HEK293 (cell line): Measurements from ENCODE around the gene STUB1.

Experiments used
- CTCF ChIA-PET: fragments of 350-600 bp; formaldehyde crosslinking; extraction: SDS; loops from one replicate; lab custom pipeline; 2021; ENCODE audit warnings: antibody characterized with exemption; lab: Yijun Ruan, JAX
- POLR2A ChIA-PET: fragments of 300-600 bp; formaldehyde crosslinking; extraction: SDS; loops from one replicate; lab custom pipeline; 2020; ENCODE audit warnings: antibody characterized with exemption, inconsistent platforms; lab: Yijun Ruan, JAX
- H3K27ac ChIP-seq: fragments of 200-500 bp; sonication (Bioruptor generic); 2 replicates; pipeline ENCODE4 v1.5.1; 2014; ENCODE audit warnings: low read depth, low read length, control low read depth, inconsistent platforms; ENCODE audit errors: extremely low read depth
- H3K36me3 ChIP-seq, 2 experiments: fragments of 200-500 bp in 1 of 2; sonication (Bioruptor generic) in 1 of 2; 1 replicate in 1 of 2; 2 replicates in 1 of 2; pipeline ENCODE4 v1.5.1; 2014 to 2017; ENCODE audit warnings: inconsistent platforms in 2 of 2, low read length in 2 of 2; ENCODE audit not compliant: control insufficient read depth in 2 of 2, insufficient read depth in 1 of 2
- H3K4me1 ChIP-seq: fragments of 200-500 bp; sonication (Bioruptor generic); 2 replicates; pipeline ENCODE4 v1.5.1; 2014; ENCODE audit warnings: mild to moderate bottlenecking, low read length, inconsistent platforms; ENCODE audit not compliant: control insufficient read depth, insufficient read depth
- H3K4me3 ChIP-seq: 2 replicates; pipeline ENCODE4 v1.5.1; 2011; ENCODE audit warnings: low read depth, mild to moderate bottlenecking, control low read depth, low read length, moderate library complexity
- H3K9me3 ChIP-seq: fragments of 200-500 bp; sonication (Bioruptor generic); 2 replicates; pipeline ENCODE4 v1.5.1; 2014; ENCODE audit warnings: low read depth, low read length, inconsistent platforms; ENCODE audit not compliant: control insufficient read depth, insufficient read depth
- BCL11B ChIP-seq: fragments of 450-650 bp; formaldehyde crosslinking; IDR thresholded peaks from 2 replicates; pipeline ENCODE4 v1.5.1; 2016; ENCODE audit warnings: low read depth, missing biosample characterization, missing genetic modification characterization
- KLF10 ChIP-seq: fragments of 450-650 bp; IDR thresholded peaks from 2 replicates; pipeline ENCODE4 v1.5.1; 2018; ENCODE audit warnings: missing biosample characterization, mild to moderate bottlenecking, missing genetic modification characterization
- KLF8 ChIP-seq: fragments of 450-650 bp; formaldehyde crosslinking; IDR thresholded peaks from 2 replicates; pipeline ENCODE4 v1.5.1; 2016; ENCODE audit warnings: missing biosample characterization, missing genetic modification characterization
- SP2 ChIP-seq: fragments of 450-650 bp; formaldehyde crosslinking; IDR thresholded peaks from 2 replicates; pipeline ENCODE4 v1.5.1; 2016; ENCODE audit warnings: missing biosample characterization, missing genetic modification characterization
- SP3 ChIP-seq: fragments of 450-650 bp; formaldehyde crosslinking; IDR thresholded peaks from 2 replicates; pipeline ENCODE4 v1.5.1; 2016; ENCODE audit warnings: missing biosample characterization, missing genetic modification characterization
- YY1 ChIP-seq: fragments of 450-650 bp; formaldehyde crosslinking; IDR thresholded peaks from 2 replicates; pipeline ENCODE4 v1.5.1; 2018; ENCODE audit warnings: missing biosample characterization, missing genetic modification characterization
- ZBTB17 ChIP-seq: fragments of 450-650 bp; formaldehyde crosslinking; IDR thresholded peaks from 2 replicates; pipeline ENCODE4 v1.5.1; 2016; ENCODE audit warnings: missing biosample characterization, missing genetic modification characterization
- ZBTB21 ChIP-seq: fragments of 450-650 bp; formaldehyde crosslinking; IDR thresholded peaks from 2 replicates; pipeline ENCODE4 v1.5.1; 2017; ENCODE audit warnings: missing biosample characterization, missing genetic modification characterization
- ZBTB48 ChIP-seq: fragments of 450-650 bp; formaldehyde crosslinking; IDR thresholded peaks from 2 replicates; pipeline ENCODE4 v1.5.1; 2016; ENCODE audit warnings: missing biosample characterization, missing genetic modification characterization
- ZBTB7A ChIP-seq: fragments of 450-650 bp; formaldehyde crosslinking; IDR thresholded peaks from 2 replicates; pipeline ENCODE4 v1.5.1; 2016; ENCODE audit warnings: low read depth, missing biosample characterization, missing genetic modification characterization
- ZNF114 ChIP-seq: fragments of 450-650 bp; formaldehyde crosslinking; IDR thresholded peaks from 2 replicates; pipeline ENCODE4 v1.5.0; 2017; ENCODE audit warnings: missing biosample characterization, missing genetic modification characterization
- ZNF169 ChIP-seq: fragments of 450-650 bp; formaldehyde crosslinking; IDR thresholded peaks from 2 replicates; pipeline ENCODE4 v1.5.1; 2016; ENCODE audit warnings: missing biosample characterization, missing genetic modification characterization
- ZNF221 ChIP-seq: fragments of 450-650 bp; formaldehyde crosslinking; IDR thresholded peaks from 2 replicates; pipeline ENCODE4 v1.5.1; 2017; ENCODE audit warnings: missing biosample characterization, missing genetic modification characterization, borderline replicate concordance
- ZNF23 ChIP-seq: fragments of 450-650 bp; formaldehyde crosslinking; IDR thresholded peaks from 2 replicates; pipeline ENCODE4 v1.5.1; 2016; ENCODE audit warnings: missing biosample characterization, missing genetic modification characterization, borderline replicate concordance
- ZNF274 ChIP-seq, 2 experiments: fragments of 200-500 bp in 1 of 2; fragments of 450-650 bp in 1 of 2; sonication (Bioruptor generic) in 1 of 2; formaldehyde crosslinking in 1 of 2; IDR thresholded peaks; 2 replicates each; pipeline versions ENCODE4 v1.5.1 to v1.6.1; 2014 to 2016; ENCODE audit warnings: borderline replicate concordance in 1 of 2, inconsistent platforms in 1 of 2, low read length in 1 of 2, missing biosample characterization in 1 of 2, missing genetic modification characterization in 1 of 2
- ZNF561 ChIP-seq: fragments of 450-650 bp; IDR thresholded peaks from 2 replicates; pipeline ENCODE4 v1.5.1; 2018; ENCODE audit warnings: missing biosample characterization, missing genetic modification characterization, borderline replicate concordance
- ZNF629 ChIP-seq: fragments of 450-650 bp; formaldehyde crosslinking; IDR thresholded peaks from 2 replicates; pipeline ENCODE4 v1.5.1; 2017; ENCODE audit warnings: missing biosample characterization, missing genetic modification characterization
- ZNF660 ChIP-seq: fragments of 450-650 bp; IDR thresholded peaks from 2 replicates; pipeline ENCODE4 v1.5.1; 2018; ENCODE audit warnings: missing biosample characterization, mild to moderate bottlenecking, missing genetic modification characterization
- ZSCAN30 ChIP-seq: fragments of 450-650 bp; IDR thresholded peaks from 2 replicates; pipeline ENCODE4 v1.5.1; 2018; ENCODE audit warnings: missing biosample characterization, mild to moderate bottlenecking, missing genetic modification characterization, moderate library complexity
- TF ChIP-seq, protein P1 (sequence below): fragments of 450-650 bp; IDR thresholded peaks from 2 replicates; pipeline ENCODE4 v1.5.1; 2018; ENCODE audit warnings: missing biosample characterization, mild to moderate bottlenecking, missing genetic modification characterization
- TF ChIP-seq, protein P2 (sequence below): fragments of 450-650 bp; formaldehyde crosslinking; IDR thresholded peaks from 2 replicates; pipeline ENCODE4 v1.5.1; 2016; ENCODE audit warnings: missing biosample characterization, missing genetic modification characterization
- TF ChIP-seq, protein P3 (sequence below): fragments of 450-650 bp; formaldehyde crosslinking; IDR thresholded peaks from 2 replicates; pipeline ENCODE4 v1.5.1; 2017; ENCODE audit warnings: missing biosample characterization, missing genetic modification characterization
- TF ChIP-seq, protein P4 (sequence below): sonication (generic); formaldehyde crosslinking; IDR thresholded peaks from 2 replicates; pipeline ENCODE4 v1.8.1; 2022; ENCODE audit warnings: mild to moderate bottlenecking, moderate library complexity, missing genetic modification reagents
- TF ChIP-seq, protein P5 (sequence below): fragments of 450-650 bp; formaldehyde crosslinking; IDR thresholded peaks from 2 replicates; pipeline ENCODE4 v1.5.1; 2017; ENCODE audit warnings: missing biosample characterization, missing genetic modification characterization
- TF ChIP-seq, protein P6 (sequence below): fragments of 450-650 bp; formaldehyde crosslinking; IDR thresholded peaks from 2 replicates; pipeline ENCODE4 v1.5.1; 2016; ENCODE audit warnings: missing biosample characterization, missing genetic modification characterization

STUB1 gene

DNA sequence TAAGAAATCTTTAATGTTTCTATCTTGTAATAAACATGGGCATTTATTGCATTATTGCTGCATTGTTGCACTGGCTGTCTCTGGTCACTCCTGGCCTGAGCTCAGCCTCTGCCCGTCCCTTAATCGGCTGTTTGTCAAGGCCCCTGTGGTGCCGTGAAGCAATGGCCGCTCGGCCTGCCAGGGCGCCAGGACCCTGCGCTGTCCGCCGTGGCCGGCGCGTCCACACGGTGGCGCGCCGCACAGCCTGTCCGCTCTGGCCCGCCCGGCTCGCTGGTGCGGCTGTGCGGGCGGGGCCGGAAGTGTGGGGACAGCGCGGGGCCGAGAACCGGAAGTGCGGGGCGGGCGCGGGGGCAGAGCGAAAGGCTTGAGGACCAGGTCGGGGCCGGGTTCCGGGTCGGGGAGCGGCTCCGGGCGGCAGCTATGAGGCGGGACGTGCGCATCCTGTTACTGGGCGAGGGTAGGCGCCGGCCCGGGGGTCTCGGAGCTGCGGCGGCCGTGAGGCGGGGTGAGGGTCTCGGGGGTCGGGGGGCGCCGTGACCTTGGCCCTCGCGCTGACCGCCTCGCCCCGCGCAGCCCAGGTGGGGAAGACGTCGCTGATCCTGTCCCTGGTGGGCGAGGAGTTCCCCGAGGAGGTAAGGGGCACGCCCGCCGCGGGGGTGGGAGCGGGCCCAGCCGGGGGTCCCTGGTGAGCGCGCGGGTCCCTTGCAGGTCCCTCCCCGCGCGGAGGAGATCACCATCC is 12.3 kb upstream of the STUB1 start, which contains the start of gene RHOT2:
TSS of gene RHOT2 (plus strand) at position 353 of the 739 bp plus-strand sequence. CDS start at position 421, 68 bp downstream.
- Histone ChIP-seq H3K9me3 (no peaks in the 10 kb centered on the region), H3K36me3 (peaks cover 0 to 60% of the 10 kb centered on the region in 2 experiments; a peak in 2 of 3 replicates), H3K4me1 (no peaks in the 10 kb centered on the region), H3K27ac (peak within 1 kb of the TSS; percentile 92), H3K4me3 (peak within 1 kb of the TSS; percentile 90)
- POLR2A ChIA-PET, result interaction anchor here (0.8 to 6.7 kb wide), 6 partner anchors 9 to 96 kb away, joined by 3 to 57 read pairs (median 6); partner anchors contain the start of genes JMJD8, RHBDL1, STUB1 and WDR90
- CTCF ChIA-PET, result interaction anchor here (0.7 to 1.8 kb wide), 6 partner anchors 9 to 91 kb away, joined by 3 to 7 read pairs (median 4); no protein-coding TSS in a partner anchor
- TF ChIP-seq ZNF114, result no peak
- TF ChIP-seq, protein P1, sequence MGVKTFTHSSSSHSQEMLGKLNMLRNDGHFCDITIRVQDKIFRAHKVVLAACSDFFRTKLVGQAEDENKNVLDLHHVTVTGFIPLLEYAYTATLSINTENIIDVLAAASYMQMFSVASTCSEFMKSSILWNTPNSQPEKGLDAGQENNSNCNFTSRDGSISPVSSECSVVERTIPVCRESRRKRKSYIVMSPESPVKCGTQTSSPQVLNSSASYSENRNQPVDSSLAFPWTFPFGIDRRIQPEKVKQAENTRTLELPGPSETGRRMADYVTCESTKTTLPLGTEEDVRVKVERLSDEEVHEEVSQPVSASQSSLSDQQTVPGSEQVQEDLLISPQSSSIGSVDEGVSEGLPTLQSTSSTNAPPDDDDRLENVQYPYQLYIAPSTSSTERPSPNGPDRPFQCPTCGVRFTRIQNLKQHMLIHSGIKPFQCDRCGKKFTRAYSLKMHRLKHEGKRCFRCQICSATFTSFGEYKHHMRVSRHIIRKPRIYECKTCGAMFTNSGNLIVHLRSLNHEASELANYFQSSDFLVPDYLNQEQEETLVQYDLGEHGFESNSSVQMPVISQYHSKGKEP (tag by site-specific recombination), result peak; percentile 77
- peak; percentile 36; the same call in 1 of the 2 replicates for TF ChIP-seq KLF8 (tag by site-specific recombination)
- TF ChIP-seq ZNF629, result 0 out of 2 replicates have a peak, but pooled peaks have one; percentile 39
- no peak for TF ChIP-seq ZBTB21 (tag by site-specific recombination)
- peak; percentile 83 for TF ChIP-seq SP2 (tag by site-specific recombination)
- TF ChIP-seq, protein P2, sequence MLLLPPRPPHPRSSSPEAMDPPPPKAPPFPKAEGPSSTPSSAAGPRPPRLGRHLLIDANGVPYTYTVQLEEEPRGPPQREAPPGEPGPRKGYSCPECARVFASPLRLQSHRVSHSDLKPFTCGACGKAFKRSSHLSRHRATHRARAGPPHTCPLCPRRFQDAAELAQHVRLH, result peak; percentile 99
- TF ChIP-seq BCL11B (tag by site-specific recombination), result peak; percentile 41; the same call in 1 of the 2 replicates
- TF ChIP-seq YY1 (tag by site-specific recombination), result peak; percentile 91
- TF ChIP-seq, protein P3, sequence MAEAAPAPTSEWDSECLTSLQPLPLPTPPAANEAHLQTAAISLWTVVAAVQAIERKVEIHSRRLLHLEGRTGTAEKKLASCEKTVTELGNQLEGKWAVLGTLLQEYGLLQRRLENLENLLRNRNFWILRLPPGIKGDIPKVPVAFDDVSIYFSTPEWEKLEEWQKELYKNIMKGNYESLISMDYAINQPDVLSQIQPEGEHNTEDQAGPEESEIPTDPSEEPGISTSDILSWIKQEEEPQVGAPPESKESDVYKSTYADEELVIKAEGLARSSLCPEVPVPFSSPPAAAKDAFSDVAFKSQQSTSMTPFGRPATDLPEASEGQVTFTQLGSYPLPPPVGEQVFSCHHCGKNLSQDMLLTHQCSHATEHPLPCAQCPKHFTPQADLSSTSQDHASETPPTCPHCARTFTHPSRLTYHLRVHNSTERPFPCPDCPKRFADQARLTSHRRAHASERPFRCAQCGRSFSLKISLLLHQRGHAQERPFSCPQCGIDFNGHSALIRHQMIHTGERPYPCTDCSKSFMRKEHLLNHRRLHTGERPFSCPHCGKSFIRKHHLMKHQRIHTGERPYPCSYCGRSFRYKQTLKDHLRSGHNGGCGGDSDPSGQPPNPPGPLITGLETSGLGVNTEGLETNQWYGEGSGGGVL, result 0 out of 2 replicates have a peak, but pooled peaks have one; percentile 6
- TF ChIP-seq ZBTB17, result no peak
- TF ChIP-seq KLF10 (tag by site-specific recombination), result peak; percentile 79
- TF ChIP-seq ZNF660 (tag by site-specific recombination), result peak; percentile 99
- TF ChIP-seq, protein P4, sequence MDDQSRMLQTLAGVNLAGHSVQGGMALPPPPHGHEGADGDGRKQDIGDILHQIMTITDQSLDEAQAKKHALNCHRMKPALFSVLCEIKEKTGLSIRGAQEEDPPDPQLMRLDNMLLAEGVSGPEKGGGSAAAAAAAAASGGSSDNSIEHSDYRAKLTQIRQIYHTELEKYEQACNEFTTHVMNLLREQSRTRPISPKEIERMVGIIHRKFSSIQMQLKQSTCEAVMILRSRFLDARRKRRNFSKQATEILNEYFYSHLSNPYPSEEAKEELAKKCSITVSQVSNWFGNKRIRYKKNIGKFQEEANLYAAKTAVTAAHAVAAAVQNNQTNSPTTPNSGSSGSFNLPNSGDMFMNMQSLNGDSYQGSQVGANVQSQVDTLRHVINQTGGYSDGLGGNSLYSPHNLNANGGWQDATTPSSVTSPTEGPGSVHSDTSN (CRISPR knock-in tag), result peak; percentile 73; the same call in 1 of the 2 replicates
- peak; percentile 63; the same call in 1 of the 2 replicates for TF ChIP-seq ZBTB48 (tag by site-specific recombination)
- no peak for TF ChIP-seq ZNF23 (tag by site-specific recombination)
- TF ChIP-seq, protein P5, sequence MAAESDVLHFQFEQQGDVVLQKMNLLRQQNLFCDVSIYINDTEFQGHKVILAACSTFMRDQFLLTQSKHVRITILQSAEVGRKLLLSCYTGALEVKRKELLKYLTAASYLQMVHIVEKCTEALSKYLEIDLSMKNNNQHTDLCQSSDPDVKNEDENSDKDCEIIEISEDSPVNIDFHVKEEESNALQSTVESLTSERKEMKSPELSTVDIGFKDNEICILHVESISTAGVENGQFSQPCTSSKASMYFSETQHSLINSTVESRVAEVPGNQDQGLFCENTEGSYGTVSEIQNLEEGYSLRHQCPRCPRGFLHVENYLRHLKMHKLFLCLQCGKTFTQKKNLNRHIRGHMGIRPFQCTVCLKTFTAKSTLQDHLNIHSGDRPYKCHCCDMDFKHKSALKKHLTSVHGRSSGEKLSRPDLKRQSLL (tag by site-specific recombination), result peak; percentile 28; the same call in 1 of the 2 replicates
- peak; percentile 97 for TF ChIP-seq ZSCAN30
- TF ChIP-seq ZNF221 (tag by site-specific recombination), result no peak; the same call in 1 of the 2 replicates
- no peak for TF ChIP-seq ZNF274 (IDR thresholded peaks at IDR 0.05; ENCODE audit: low read length)
- no peak for TF ChIP-seq ZNF274 (tag by site-specific recombination; IDR thresholded peaks at IDR 0.05; ENCODE audit: borderline replicate concordance)
- TF ChIP-seq, protein P6, sequence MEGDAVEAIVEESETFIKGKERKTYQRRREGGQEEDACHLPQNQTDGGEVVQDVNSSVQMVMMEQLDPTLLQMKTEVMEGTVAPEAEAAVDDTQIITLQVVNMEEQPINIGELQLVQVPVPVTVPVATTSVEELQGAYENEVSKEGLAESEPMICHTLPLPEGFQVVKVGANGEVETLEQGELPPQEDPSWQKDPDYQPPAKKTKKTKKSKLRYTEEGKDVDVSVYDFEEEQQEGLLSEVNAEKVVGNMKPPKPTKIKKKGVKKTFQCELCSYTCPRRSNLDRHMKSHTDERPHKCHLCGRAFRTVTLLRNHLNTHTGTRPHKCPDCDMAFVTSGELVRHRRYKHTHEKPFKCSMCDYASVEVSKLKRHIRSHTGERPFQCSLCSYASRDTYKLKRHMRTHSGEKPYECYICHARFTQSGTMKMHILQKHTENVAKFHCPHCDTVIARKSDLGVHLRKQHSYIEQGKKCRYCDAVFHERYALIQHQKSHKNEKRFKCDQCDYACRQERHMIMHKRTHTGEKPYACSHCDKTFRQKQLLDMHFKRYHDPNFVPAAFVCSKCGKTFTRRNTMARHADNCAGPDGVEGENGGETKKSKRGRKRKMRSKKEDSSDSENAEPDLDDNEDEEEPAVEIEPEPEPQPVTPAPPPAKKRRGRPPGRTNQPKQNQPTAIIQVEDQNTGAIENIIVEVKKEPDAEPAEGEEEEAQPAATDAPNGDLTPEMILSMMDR (tag by site-specific recombination), result peak; percentile 56; the same call in 1 of the 2 replicates
- no peak for TF ChIP-seq ZNF169 (tag by site-specific recombination)
- peak; percentile 81; the same call in 1 of the 2 replicates for TF ChIP-seq ZNF561 (tag by site-specific recombination)
- TF ChIP-seq ZBTB7A (tag by site-specific recombination), result peak; percentile 95
- TF ChIP-seq SP3 (tag by site-specific recombination), result peak; percentile 45; the same call in 1 of the 2 replicates
